Amniotic stem cell (primary cell): ENCODE data around the gene MCF2L.
A peak's percentile ranks its signal among the peaks of the same experiment; 100 is the strongest.
"Not testable (repeated sequence)": the region's sequence is repeated elsewhere in the genome, so short reads cannot be mapped to it uniquely, and the experiment has no call there.

Experiments
- DNase-seq: peaks from one replicate; lab custom pipeline; 2025; lab: John Stamatoyannopoulos, UW

MCF2L gene, protein sequence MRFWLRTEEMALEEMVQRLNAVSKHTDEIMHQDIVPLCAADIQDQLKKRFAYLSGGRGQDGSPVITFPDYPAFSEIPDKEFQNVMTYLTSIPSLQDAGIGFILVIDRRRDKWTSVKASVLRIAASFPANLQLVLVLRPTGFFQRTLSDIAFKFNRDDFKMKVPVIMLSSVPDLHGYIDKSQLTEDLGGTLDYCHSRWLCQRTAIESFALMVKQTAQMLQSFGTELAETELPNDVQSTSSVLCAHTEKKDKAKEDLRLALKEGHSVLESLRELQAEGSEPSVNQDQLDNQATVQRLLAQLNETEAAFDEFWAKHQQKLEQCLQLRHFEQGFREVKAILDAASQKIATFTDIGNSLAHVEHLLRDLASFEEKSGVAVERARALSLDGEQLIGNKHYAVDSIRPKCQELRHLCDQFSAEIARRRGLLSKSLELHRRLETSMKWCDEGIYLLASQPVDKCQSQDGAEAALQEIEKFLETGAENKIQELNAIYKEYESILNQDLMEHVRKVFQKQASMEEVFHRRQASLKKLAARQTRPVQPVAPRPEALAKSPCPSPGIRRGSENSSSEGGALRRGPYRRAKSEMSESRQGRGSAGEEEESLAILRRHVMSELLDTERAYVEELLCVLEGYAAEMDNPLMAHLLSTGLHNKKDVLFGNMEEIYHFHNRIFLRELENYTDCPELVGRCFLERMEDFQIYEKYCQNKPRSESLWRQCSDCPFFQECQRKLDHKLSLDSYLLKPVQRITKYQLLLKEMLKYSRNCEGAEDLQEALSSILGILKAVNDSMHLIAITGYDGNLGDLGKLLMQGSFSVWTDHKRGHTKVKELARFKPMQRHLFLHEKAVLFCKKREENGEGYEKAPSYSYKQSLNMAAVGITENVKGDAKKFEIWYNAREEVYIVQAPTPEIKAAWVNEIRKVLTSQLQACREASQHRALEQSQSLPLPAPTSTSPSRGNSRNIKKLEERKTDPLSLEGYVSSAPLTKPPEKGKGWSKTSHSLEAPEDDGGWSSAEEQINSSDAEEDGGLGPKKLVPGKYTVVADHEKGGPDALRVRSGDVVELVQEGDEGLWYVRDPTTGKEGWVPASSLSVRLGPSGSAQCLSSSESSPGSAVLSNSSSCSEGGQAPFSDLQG

DNA sequence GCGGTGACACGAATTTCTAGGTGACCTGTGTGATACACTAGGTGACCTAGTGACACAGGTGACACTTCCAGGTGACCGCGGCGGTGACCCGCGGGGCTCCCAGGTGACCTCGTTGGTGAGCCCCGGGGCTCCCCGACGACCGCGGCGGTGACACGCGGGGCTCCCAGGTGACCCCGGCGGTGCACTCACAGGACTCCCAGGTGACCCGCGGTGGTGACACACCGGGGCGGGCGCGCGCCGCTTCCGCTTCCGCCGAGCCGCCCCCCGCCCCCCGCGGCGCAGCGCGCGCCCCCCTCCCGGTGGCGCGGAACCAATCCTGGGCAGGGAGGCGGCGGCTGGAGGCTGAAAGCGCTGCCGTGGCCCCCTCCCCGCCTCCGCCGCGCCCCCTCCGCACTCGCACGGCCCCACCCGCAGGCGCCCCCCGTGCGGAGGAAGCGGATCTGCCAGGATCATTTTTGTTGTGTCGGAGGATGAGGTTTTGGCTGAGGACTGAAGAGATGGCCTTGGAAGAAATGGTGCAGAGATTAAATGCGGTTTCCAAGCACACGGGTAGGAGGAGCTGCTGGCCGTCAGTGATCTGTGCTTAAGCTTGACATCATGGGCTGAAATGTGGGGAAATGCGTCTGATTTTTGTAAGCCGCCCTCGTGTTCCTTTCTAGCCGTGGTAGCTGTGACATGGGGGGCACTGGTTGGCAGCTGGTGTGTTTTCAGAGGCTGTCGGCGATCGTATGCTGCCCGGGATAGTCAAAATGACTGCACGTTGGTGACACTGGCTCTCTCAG, at the start of gene MCF2L:
Gene MCF2L (plus strand): TSS at position 305 of the 782 bp plus-strand sequence. CDS start 166 bp downstream, at position 471.
- DNase-seq, result peak; percentile 7

DNA sequence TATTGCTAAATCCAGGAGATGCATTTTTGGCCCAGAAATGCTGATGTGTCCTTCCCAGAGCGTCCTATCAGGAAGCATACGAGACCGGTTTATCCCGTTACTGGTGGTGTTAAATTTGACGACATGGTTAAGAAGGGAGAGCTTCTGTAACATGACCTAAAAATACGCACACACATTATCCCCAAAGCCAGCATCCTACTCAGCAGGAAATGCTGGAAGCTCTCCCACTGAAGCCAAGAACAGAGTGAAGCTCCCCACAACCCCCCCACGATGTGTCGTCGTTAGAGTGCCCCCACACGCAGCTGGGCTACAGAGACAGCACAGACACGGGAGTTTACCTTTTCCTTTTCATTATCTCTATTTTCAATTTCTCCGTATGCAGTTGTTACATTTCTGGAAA, 45.1 kb upstream of the MCF2L start:
- DNase-seq, result no peak

DNA sequence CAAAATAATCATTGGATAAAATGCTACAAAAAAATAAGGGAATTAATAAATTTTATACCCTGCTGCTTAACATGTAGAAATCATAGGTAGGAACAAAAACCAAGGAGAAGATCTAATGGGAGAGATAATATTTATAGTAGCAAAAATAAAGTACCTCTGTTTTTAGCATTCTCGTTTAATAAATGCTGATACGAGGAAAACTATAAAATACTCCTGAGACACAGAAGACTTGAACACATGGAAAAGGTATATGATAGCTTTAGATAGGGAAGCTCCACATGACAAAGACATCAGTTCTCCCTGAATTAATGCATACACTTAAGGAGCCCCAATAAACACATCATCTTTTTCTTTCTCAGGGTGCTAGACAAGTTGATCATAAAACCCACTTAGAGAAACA, 44.6 kb upstream of the MCF2L start:
- DNase-seq, result no peak

DNA sequence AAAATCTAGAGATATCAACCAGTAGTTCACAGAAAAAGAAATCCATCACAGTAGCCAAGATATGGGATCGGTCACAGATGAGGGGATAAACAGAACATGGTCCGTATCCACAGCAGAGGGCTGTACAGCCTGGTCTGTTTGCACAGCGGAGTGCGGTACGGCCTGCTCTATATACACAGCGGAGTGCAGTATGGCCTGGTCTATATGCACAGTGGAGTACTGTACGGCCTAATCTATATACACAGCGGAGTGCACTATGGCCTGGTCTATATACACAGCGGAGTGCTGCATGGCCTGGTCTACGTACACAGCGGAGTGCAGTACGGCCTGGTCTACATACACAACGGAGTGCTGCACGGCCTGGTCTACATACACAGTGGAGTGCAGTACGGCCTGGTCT, 43.0 kb upstream of the MCF2L start:
- no peak for DNase-seq

DNA sequence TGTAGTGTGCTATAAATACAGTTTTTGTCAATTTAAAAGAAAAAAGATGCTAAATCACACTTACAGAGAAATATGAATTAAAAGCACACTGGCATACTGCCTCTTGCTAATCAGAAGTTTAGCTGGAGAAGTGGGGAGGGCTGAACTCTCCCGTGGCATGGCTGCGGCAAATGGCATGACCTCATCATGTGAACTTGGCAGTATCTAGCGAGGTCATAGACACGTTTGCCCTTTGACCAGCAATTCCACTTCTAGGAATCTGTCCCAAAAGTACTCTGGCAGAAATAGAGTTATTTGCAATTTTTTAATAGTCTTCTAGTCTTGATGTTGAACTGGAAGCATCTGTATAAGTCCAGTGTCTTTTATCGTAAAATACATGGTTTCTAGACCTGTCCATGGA, 42.0 kb upstream of the MCF2L start:
- no peak for DNase-seq

DNA sequence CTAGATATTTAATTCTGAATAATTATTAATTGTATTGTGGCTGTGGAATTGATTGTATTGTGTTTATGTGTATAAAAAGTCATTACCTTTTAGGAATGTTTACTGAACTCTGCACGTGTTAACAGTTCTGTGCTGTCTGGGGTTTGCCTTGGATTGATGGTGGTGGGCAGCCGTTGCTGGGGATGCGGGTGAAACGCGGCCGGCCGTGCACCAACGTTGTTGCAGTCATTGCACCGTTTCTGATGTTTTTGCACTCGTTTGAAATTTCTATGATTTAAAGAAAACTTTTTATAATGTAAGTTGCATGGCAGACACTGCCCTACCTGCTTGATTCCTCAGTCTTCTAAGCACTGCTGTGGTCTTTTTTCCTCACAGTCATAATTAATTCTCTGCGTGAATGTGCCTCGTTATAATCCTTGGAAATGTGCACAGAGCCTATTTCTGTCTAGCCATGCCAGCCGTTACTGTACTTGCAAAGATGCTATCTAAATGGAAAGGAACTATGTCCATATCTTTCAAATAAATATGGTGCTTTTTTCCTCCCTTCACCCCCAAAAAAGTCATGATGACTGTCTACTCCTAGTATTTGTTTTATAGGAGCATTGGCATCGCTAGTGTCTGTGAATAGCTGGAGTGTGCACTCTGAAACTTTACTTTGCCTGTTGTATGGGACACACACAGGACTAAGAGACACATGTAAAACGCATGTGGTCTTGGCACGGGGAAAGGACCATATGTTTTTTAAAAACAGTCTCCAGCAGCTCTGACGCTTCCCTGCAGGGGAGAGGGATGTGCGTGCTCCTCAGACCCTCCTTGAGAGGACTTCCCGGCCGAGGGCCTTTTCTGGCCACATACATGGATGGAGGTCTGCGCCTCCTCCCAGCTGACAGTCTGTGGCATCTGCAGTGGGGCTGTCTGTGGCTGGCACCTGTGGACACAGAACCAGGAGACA, 40.7 kb upstream of the MCF2L start:
- DNase-seq, result no peak

DNA sequence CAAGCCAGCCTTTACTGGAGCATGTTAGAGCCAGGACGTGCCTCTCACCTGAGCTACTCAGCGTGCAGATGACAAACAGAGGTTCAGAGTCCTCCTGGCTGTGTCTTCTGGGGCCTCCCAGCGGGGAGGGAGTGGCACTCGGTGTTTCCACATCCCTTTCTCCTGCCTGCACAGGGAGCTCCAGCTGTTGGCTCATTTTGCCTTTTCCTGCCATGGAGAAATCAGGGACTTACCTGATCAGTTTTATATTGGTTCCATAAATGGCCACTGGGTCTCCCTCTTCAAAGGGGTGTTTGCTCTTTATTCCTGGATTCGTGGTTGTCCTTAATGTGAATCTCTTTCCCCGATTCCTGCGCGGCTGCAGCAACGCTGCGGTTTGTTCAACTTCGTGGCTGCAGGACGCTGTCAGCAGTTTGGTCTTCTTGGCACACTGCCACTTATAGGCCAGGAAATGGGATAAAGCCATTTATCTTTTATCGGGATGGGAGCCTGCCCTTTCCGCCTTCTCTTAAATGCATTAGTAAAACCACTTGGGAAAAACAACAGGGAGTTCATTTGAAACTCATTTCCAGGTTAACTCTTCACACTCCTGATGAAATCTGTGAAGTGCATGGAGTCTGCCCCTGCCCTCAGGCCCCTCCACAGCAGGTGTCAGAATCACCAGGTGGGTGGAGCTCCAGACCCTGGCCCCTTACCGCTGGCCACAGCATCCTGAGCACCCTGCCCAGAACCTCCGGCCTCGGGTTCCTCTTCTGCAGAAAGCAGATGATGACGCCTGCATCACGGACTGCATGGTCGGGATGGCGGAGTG, 39.8 kb upstream of the MCF2L start:
- DNase-seq, result no peak

DNA sequence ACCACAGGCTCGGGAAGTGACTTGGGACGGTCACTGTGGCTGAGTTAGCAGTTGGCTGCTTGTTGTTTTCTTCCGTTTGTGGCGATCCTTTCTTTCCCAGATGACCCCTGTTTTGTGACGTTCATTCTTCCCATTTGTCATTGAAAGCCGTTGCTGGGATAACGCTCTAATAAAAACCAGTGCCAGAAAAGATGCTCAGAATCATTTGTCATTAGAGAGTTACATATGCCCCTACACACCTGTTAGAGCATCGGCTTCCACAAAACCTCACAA, 39.3 kb upstream of the MCF2L start:
- no peak for DNase-seq

DNA sequence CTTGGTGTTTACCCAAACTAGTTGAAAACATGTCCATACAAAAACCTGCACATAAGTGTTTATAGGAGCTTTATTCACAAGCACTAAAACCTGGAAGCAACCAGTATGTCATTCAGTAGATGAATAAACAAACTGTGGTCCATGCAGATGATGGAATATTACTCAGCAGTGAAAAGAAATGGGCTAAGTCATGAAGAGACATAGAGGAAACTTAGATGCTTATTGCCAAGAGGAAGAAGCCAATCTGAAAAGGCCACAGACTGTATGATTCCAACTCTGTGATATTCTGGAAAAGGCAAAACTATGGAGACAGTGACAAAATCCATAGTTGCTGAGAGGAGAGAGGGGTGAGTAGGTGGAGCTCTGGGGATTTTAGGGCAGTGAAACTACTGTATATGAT, 38.8 kb upstream of the MCF2L start:
- no peak for DNase-seq

DNA sequence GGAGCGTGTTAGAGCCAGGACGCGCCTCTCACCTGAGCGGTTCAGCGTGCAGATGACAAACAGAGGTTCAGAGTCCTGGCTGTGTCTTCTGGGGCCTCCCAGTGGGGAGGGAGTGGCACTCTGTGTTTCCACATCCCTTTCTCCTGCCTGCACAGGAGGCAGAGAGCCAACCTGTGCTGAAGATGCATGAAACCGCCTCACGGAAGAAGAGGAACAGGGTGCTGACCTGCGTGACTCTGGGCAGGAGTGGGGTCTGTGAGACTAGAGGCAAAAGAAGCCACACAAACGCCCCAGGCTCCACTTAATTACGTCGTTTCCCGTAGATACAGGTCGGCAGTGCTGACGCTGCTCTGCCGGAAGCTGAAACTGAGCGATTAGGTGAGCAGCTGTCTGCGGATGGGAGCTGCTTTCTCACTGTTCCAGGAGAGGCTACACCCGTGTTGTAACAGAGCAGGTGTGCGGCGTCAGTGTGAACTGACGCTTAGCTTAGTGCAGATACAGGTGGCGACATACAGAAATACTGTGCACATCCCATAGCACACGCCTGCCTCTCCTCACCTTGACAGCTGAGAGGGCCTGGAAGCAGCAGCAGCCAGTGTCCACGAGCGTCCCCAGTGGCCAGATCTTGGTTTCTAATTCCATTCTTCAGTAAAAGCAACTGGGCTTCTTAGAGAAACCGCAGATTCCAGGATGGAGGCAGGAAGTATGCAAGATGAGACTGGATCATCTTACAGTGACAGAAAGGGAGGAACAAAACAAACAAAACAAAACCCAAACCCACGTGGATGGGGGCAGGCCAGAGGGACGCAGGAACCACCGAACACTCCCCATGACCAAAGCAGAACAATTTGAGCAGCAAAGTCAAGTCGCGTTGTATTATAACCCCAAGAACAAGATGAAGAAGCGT, 37.7 kb upstream of the MCF2L start:
- DNase-seq, result peak; percentile 53

DNA sequence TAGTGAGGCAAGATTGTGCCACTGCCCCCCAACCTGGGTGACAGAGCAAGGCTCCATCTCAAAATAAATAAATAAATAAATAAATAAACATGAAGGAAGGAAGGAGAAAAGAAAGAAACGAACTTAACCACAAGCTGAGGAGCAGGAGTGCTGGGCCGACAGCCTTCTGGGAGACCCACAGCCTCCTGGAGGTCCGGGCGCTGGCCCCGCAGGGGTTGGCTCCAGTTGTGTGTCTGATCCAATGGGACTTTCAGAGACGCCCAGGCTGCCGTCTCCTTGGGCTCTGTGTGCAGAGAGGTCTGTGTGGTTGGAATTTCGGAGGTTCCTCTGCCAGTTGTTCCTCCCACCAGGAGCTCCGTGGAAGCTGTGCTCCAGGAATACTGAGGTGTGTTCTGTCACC, 36.0 kb upstream of the MCF2L start:
- DNase-seq, result no peak

DNA sequence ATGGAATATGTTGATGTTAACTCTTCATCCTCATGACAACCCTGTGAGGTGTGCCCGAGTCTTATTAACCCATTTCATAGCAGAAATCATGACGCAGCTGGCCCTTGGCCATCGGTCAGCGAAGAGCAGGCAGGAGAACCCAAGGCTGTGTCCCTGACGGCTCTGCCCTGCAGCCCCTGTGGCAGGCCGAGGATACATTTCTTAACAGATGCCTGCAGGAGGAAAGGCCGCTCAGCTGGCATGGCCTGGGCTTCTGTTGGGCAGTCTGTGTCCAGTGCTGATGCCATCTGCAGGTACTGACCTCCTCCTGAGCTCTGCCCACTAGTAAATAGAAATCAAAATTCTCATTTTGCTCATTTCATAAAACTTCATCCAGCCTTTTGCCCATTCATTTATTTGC, 35.4 kb upstream of the MCF2L start:
- no peak for DNase-seq

DNA sequence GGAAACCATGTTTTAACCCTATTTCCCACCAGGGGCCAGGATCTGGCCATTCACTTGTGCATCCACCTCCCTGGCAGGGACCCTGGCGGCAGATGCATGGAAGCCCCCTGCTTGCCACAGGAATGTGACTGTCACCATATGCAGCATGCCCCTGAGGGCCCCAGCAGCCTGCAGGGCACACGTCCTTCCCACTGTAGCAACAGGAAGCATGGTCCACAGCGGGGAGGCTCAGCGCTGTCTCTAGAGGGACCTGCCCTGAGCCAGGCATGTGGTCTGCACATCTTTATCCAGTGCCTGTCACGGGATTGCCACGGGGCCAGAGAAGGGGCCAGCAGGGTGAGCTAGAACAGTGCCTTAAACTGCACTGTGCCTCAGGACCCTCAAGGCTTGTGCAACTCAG, 34.9 kb upstream of the MCF2L start:
- no peak for DNase-seq

DNA sequence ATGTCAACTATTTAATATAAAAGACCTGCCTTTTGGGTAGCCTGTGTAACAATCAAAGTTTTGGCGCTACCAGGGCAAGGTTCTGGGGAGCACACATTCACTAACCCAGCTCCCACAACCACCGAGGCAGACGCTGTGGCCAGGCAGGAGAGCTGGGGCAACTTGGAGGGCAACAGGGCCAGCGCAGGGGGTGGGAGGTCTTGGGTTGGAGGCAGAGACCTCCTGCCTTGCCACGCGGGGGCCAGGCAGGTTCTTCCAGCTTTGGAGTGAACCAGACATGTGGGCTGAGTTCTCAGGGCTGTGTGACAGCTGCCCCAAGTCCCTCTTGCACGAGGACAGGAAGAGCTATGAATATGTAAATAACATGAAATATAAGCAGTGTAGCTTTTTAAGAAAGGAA, 30.3 kb upstream of the MCF2L start:
- no peak for DNase-seq

DNA sequence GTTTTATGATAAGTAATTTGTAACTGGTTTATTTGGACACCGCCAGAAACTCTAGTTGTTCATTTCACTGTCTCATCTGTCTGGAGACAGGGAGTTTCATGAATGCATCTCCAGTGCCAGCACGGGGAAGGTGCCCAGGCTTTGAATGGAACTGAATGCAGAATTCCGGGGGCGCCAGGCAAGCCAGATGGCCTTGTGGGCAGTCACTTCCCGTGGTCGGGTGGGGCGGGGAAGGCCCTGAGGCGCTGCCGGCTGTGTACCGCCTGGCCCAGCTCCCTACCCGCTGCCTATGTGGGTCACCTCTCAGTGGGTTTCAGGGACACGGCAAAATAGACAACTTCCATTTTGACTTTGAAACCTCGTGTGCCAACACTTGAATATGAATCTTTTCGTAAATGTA, 28.8 kb upstream of the MCF2L start:
- no peak for DNase-seq

DNA sequence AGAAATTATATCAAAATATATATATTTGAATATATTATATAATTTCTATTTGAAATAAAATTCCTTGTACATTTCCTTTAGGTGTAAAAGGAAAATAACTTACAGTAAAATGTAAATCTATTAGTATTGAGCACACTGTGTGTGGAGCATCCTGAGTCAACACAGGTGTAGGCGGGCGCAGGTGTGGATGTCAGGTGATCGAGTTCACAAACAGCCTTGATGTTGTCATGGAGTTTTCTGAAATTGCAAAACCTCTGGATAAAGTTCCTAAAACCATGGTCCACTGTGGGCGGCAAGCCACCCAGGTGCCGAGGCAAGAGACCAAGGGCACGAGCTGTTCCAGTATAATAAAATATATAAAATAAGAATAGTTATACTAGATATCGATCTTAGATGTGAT, 27.7 kb upstream of the MCF2L start:
- no peak for DNase-seq

DNA sequence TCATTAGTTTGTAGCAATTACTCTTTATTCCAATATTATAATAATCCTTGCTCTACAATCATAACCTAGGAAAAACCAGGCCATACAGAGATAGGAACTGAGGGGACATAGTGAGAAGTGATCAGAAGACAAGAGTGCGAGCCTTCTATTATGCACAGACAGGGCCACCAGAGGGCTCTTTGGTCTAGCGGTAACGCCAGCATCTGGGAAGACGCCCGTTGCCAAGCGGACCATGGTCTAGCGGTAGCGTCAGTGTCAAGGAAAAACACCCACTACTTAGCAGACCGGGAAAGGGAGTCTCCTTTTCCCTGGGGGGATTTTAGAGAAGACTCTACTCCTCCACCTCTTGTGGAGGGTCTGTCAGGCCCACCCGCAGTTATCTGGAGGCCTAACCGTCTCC, 27.2 kb upstream of the MCF2L start:
- DNase-seq, result not testable (repeated sequence)

DNA sequence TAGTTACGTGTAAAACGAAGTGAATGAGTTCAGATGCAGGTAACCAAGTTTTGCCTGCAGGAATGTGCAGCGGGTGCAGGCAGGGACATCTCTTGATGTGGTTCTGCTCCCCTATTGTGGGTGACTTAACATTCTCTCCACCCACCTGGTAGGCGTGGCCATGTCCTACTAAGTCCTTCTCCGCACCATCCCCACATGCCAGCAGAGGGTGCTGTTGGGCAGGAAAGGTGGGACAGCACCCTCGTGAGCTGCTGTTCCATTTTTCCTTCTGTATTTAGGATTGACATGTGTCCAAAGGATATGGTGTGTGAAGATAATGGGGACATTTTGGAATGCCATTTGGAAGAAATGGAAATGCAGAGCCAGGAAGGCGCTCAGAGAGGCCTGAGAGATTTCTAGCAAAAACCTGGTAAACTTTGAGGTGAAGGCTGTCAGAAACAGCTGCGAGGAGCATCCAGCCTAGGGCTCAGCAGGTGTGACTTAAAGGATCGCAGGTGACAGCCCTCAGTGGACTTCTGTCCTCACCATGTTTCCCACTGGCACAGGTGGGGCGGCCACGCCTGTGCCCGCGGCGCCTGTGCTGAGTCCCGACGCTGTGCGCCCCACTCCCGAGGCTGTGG, 26.2 kb upstream of the MCF2L start:
- peak; percentile 85 for DNase-seq
